DOHH2 (cell line): ENCODE results near the gene CYP2W1.

Source experiments
- CTCF ChIP-seq: fragments of 200-600 bp; sonication (generic); IDR thresholded peaks from one replicate; pipeline ENCODE4 v1.5.1; 2014; ENCODE audit warnings: antibody characterized with exemption, mild to moderate bottlenecking, low read depth, low read length; ENCODE audit not compliant: poor library complexity, severe bottlenecking
- EZH2phosphoT487 ChIP-seq: fragments of 200-600 bp; sonication (generic); IDR thresholded peaks from 2 replicates; pipeline ENCODE4 v1.6.1; 2017; ENCODE audit warnings: borderline replicate concordance, mild to moderate bottlenecking, antibody characterized with exemption, low read length, moderate library complexity, mixed read lengths

- TF ChIP-seq CTCF: no peak
- TF ChIP-seq EZH2phosphoT487: no peak
Observed at GRCh38 chr7:985915-986741, 3.1 kb downstream of the CYP2W1 start.
